GM20000 (cell line): ENCODE data around the gene ZFP91.

ENCODE experiments used
- DNase-seq: peaks from one replicate; pipeline ENCODE4 v3.0.0; 2012; ENCODE audit warnings: low spot score
- TF ChIP-seq, protein P1 (sequence below): IDR thresholded peaks from 2 replicates; pipeline ENCODE4 v1.5.1; 2012; ENCODE audit warnings: mild to moderate bottlenecking, control low read depth; ENCODE audit errors: extremely low read depth, missing control alignments

ZFP91 gene

DNA sequence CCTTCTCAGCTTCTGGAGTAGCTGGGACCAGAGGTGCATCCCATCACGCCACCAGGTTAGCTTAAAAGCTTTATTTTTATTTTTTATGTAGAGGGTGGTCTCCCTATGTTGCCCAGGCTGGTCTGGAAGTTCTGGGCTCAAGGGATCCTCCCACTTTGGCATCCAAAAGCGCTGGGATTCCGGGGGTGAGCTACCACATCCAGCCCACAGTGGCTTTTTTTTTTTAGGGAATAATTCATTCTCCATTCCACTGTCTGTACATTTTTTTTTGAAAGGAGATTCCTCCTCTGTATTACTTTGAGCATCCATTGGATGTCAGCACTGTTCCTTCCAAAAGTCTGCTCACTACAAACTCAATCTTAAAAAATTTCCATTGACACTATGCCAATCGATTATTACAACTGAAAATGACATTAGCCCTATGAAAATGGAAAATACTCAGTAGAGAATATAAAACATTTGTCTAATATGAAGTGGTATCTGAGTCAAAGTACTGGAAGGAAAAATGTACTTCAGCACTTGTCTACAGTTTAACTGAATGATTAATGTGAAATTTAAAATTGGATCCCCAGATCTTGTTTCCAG, 1.9 kb upstream of the ZFP91 start:
- TF ChIP-seq, protein P1, sequence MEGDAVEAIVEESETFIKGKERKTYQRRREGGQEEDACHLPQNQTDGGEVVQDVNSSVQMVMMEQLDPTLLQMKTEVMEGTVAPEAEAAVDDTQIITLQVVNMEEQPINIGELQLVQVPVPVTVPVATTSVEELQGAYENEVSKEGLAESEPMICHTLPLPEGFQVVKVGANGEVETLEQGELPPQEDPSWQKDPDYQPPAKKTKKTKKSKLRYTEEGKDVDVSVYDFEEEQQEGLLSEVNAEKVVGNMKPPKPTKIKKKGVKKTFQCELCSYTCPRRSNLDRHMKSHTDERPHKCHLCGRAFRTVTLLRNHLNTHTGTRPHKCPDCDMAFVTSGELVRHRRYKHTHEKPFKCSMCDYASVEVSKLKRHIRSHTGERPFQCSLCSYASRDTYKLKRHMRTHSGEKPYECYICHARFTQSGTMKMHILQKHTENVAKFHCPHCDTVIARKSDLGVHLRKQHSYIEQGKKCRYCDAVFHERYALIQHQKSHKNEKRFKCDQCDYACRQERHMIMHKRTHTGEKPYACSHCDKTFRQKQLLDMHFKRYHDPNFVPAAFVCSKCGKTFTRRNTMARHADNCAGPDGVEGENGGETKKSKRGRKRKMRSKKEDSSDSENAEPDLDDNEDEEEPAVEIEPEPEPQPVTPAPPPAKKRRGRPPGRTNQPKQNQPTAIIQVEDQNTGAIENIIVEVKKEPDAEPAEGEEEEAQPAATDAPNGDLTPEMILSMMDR, result no peak
- DNase-seq, result no peak

DNA sequence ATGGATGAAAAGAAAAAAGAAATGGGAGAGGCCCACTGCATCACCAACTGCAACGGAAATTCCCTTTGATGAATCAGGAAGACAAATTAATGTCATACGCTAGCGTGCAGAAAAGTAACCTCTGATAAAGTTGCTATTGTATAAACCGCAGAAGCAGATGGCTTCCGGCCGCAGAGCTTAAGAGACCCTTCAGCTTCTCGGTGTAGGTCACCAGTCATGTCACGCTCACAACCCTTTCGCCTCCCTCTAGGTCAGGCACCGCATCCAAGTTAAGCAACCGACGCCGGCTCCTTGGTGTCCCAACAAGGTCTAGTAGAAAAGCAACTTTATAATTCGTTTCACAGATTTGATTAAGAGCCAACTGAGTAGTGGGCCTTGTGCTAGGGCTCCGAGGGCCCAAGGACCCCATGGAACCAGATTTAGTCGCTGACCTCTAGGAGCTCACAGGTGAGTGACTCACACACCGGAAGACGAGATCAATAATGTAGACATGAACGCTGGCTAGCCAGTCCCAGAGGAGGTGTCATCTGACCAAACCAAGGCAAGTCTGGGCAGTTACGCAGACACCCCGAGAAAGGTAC, 1.2 kb upstream of the ZFP91 start:
- peak; percentile 61 for DNase-seq
- TF ChIP-seq, protein P1, result no peak

GRCh38 chr11:58578136-58578634, 678 bp upstream of the ZFP91 start:
- TF ChIP-seq, protein P1, result no peak
- peak; percentile 70 for DNase-seq

GRCh38 chr11:58579192-58580129, 598 bp downstream of the ZFP91 start:
- TF ChIP-seq, protein P1, result peak; percentile 85
- DNase-seq, result peak; percentile 77

DNA sequence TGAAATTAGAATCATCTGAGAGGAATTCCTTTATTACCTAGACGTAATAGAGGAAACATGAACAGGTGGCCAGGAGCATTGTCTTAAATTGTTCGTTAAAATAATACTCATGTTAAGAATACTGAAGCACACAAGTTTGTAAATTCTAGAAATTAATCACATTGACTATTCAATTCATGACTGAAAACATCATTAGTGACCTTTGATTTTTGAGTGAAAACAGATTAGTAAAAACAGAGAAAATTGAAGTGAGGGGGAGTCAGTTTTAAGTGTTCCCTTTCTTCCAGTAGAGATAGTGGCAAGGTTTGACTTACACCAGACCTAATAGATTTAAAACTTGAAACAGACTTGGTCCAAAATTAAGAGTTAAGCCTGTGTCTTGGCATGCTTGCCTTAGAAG, 1.4 kb downstream of the ZFP91 start:
- TF ChIP-seq, protein P1, result no peak
- DNase-seq, result no peak

DNA sequence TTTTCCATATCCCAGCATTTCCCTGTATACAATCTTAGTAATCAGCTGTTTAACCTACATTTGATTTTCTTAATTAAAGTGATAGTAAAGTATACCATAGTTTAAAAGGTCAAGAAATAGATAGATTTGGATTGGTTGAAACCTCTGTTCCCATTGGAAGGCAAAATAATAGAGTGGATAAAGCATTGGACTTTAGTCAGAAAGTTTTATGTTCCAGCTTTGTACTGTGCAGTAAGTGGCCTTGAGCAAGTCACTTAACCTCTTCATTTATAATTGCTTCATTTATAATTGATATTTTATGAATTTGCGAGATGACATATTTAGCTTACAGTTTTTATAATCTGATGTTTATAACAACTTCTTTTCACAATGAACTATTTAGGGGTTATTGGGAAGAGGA, 3.6 kb downstream of the ZFP91 start:
- DNase-seq, result no peak
- TF ChIP-seq, protein P1, result no peak

DNA sequence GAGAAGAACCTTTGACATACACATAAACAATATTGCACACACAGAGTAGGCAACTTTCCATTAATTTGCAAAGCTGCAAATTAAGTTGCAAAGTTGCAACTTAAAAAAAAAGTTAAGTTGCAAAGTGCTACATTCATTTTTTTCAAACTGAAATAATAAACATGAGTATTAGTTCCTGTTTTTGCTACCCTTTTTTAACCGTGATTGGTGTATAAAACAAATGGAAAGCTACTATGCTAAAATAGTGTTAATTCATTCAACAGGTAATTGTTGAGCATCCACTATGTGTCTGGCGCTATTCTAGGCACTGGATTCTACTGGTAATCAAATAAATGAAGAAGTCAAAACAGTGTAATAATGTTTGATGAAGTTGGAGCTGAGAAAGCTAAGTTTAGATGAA, 8.1 kb downstream of the ZFP91 start:
- TF ChIP-seq, protein P1, result no peak
- no peak for DNase-seq
